Umbilical cord (tissue), 2 donors: ENCODE data around the gene SRL. TPM values are rescaled to one million over a fixed set of nuclear protein-coding genes. Genes with fewer than 3 reads are reported as not detected.
"Not testable (repeated sequence)": the region's sequence is repeated elsewhere in the genome, so short reads cannot be mapped to it uniquely, and the experiment has no call there.

Source experiments
- DNase-seq: peaks from one replicate; pipeline ENCODE4 v3.0.0-alpha.2; 2015; ENCODE audit warnings: low spot score
- total RNA-seq: library from RNA; depleted of rRNA; stranded (reverse); fragments of >200 nt; gene quantifications from one replicate; pipeline ENCODE4 v1.2.3, GENCODE V29; 2014; ENCODE audit warnings: low replicate concordance; ENCODE audit not compliant: insufficient read depth

SRL gene
- total RNA-seq, 1 donor from 2014 or later, result 1.4 TPM

DNA sequence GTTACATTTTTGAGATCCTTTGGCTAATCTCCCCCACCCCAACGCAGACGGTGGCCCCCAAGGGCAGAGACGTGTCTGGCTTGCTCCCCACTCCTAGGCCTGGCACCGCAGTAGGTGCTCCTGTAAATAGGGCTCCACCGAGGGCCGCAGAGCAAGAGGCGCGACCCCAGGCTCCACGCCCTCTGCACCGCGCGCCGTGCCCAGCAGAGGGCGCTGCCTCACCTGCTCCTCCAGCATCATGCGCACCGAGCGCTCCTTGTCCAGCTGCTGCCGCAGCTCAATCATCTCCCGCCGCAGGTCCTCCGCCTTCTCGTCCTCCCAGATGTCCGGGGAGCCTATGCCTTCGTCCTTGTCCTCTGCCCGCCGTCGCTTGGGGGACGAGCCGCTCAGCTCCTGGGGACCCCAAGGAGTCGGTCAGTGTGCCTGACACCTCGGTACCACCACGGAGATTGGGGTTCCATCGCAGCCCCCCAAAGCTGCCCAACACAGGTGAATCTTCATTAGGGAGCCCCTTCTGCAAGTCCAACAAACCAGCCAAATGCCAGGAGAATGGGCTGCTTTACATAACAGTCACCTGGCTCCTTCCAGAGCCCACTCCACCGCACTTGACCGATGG, 19.8 kb upstream of the SRL start:
- DNase-seq, result no peak

DNA sequence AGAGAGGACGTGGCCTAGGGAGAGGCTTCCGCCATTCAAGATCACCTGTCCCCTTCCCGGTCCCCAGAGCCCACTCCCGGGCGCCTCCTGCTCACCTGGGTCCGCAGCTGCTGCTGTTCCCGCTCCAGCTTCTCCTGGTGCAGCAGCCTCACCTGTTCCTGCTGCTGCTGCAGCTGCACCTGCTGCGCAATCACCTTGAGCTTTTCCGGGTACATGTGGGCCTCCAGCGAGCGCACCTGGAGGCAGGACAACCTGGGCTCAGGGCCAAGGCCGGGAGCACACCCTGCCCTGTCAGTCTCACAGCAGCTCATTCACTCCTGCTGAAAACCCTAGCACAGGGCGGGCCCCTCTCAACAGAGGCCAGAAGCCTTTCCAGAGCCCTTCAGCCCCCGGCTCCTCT, 18.5 kb upstream of the SRL start:
- no peak for DNase-seq

DNA sequence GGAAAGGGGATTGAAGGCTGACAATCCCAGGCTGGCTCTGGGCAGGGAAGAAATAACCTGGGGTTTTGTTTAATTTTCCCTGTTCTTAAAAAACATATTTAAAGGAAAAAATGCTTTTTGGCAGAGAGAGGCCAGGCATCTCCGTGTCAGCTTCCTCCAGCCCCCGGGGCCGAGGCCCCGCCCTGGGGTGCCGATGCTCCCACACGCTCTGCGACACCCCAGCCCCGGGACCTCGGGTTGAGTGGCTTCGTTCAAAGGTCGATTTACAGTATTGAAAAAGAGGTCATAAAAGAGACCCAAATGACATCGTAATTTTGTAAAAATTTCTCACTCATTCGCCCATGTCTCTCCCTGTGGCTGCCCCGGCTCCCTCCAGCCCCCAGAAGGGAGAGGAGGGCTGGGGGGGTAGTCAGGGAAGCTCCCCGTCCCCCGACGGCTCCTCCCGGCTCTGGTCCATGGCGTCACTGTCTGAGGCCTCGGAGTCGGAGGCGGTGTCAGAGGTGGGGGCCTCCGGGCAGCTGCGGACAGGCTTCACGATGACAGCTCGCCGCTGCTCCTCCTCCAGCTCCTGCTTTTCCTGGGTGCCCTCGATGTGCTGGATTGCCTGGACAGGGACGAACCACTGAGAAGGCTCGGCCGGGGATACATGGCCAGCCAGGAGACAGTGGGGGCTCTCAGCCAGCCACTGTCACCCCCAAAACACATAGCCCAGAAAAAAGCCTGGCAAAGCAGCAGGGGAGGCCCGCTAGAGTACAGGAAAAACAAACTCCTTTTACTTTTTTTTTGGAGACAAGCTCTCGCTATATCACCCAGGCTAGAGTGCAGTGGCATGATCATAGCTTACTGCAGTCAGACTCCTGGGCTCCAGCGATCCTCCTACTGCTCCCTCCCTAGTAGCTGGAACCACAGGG, 16.0 kb upstream of the SRL start:
- peak; percentile 49 for DNase-seq

DNA sequence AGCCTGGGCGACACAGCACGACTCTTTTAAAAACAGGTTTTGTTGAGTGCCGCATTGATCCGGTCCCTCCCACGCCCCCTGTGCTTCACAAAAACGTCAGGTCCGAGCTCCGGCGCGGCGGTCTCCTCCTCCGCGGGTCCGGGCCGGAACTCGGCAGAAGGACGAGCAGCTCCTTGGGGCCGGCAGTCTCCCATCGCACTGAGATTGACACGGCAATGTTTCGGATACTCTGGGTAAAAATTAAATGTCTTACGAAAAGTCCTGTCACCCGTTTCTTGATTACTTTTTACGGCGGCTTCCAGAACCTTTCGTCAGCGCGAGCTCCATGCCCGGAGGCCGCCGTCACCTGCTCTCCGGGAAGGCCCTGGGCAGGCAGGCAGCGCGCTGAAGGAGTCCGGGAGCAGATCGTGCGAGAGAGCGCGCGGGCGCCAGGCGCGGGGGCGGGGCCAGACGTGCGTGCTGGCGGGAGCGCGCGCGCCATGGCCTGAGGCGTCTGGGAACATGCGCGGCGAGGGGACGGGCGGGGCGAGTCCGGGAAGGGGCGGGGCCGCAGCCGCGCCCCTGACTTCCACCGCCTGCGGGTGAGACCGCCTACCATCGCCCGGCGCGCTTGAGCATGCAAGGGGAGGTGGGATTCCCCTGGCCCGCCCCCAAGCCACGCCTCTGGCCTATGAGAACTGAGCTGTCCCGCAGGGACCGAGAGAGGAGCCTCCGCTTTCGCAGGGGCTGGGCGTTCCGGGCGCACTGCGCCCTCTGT, 11.7 kb upstream of the SRL start:
- DNase-seq, result peak; percentile 100

DNA sequence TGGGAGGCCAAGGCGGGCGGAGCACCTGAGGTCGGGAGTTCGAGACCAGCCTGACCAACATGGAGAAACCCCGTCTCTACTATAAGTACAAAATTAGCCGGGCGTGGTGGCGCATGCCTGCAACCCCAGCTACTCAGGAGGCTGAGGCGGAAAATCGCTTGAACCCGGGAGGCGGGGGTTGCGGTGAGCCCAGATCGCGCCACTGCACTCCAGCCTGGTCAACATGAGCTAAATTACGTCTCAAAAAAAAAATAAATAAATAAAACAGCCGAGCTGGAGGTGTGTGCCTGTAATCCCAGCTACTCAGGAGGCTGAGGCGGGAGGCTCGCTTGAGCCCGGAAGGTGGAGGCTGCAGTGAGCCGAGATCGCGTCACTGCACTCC, 11.1 kb upstream of the SRL start:
- DNase-seq, result not testable (repeated sequence)

DNA sequence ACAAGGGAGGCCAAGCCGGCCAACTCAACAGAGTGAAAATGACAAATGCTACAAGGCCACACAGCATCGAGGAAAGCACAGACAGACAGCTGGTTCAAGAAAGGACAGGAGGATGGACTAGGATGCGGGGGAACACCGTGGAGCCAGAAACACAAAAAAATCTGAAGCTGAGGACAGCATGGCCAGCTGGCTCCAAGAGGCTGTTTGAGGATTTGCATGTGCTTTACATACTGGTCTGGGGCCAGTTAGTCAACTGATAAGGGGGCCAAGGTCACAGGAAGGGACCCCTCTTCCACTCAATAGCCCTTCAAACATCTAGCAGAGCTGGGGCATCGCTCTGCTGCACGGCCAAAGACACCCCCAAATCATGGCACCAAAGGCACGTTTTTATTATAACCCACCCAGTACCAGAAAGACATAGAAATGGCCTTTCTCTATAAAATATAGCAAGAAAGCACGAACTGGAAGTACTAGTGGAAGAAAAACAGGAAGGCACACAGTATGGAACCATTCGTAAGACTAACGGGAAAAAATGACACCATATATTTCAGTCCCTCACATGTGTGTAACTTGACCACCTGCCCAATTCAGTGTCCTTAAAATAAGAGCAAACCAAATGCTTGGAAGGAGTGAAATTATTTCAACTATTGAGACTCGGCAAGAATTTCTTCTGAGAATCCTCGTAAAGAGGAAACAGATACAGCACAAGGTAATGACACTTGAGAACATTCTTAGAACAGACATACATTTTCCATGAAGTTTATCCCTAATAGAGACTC, 7.8 kb upstream of the SRL start:
- no peak for DNase-seq

GRCh38 chr16:4247460-4247784, 5.5 kb upstream of the SRL start:
- no peak for DNase-seq

- no peak for DNase-seq
Measured at GRCh38 chr16:4246777-4247459, 5.0 kb upstream of the SRL start.

DNA sequence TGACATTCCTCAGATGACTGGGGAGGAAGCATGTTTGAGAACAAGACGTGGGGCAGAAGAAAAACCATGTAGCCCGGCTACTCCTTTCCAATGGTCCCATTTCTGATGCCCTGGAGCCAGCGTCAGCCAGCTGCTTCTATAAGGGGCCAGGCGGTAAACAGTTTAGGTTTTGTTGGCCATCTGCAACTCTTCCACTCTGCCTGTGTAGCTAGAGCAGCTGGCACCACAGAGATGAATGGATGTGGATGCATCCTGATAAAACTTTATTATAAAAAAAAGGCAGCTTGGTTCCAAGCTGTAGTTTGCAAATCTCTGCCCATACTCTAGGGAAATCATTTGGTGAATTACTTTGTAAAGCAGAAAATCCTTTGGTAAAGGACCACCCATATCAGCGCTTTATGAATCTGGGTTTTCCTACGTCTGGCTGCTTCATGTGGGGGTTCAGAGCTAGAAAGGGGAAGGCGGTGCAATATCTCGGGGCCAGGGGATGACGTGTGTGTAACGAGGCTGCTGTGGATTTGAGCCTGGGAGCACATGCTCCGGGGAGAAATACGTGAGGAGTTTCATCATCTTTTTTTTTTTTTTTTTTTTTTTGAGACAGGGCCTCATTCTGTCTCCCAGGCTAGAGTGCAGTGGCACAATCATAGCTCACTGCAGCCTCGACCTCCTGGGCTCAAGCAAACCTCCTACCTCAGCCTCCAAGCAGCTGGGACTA, 3.4 kb upstream of the SRL start:
- peak; percentile 87 for DNase-seq

- peak; percentile 27 for DNase-seq
Measured at GRCh38 chr16:4244254-4245076, 2.6 kb upstream of the SRL start.

- no peak for DNase-seq
Measured at GRCh38 chr16:4241258-4241927, 487 bp downstream of the SRL start.

GRCh38 chr16:4240624-4241023, 1.3 kb downstream of the SRL start:
- peak; percentile 38 for DNase-seq

- peak; percentile 24 for DNase-seq
Measured at GRCh38 chr16:4239682-4240175, 2.2 kb downstream of the SRL start.

DNA sequence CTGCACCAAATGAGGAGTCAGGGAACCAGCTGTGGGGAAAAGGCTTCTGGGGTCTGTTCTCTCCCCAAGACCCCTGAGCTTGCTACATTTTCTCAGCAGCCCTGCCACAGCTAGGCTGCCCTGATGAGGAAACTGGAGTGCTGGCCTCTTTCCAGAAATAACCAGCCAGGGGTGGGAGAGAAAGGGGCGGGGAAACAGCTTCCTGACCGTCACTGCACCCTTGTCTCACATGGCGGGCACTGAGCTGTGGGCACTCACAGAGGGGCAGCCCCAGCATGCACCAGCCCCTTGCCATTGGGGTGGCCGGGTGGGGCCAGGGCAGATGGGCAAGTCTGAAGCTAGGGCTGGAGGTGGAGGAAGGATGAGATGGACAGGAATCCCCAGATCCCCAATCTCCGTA, 2.9 kb downstream of the SRL start:
- peak; percentile 58 for DNase-seq

DNA sequence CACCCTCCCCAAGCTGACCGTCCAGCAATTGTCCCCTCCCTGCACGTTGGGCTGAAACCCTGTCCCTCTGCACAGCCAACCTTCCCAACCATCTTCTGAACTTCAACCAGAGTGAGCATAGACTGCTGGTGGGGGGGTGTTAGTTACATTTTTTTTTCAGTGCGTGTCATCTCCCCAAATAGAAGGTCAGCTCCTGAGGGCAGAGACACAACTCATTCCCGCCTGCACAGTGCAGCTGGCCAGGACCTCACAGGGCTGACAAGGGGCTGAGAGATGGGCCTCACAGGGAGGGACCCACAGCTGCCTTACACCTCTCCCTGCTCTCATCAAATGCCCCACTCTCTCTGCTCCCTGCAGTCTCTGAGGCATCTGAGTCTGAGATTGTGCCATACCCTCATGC, 8.4 kb downstream of the SRL start:
- no peak for DNase-seq

DNA sequence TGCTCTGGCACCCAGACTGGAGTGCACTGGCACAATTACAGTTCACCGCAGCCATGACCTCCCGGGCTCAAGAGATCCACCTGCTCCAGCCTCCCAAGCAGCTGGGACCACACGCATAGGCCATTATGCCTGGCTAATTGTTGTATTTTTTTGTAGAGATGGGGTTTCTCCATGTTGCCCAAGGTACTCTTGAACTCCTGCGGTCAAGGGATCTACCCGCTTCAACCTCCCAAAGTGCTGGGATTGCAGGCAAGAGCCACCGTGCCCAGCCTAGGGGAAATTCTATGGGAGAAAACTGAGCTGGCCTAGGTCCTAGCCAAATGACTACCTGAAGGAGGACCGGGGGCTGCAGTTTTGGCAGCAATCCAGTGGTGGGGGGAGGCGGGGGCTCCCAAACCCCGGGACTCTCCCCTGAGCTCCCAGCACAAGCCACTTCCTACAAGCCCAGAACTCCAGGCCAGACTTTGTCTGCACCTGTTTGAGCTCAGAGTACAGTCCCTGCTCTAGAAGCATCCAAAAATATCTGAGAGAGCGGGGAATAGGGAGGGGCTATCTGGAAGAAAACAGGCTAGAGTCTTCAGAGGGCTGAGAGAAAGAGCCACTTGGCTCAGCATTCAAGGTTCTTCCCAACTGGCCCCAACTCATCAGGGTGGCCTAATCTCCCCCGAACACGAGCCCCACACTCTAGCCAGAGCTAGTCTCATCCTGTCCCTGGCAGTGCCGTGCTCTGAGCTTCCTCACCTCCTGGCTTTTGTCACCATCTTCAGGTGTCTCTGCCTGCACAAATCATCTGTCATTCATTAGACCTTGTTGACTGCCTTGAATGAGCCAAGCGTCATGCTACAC, 9.1 kb downstream of the SRL start:
- no peak for DNase-seq

- no peak for DNase-seq
Measured at GRCh38 chr16:4231886-4232285, 10.0 kb downstream of the SRL start.

GRCh38 chr16:4231367-4231766, 10.5 kb downstream of the SRL start:
- DNase-seq, result no peak
